CD4-positive, alpha-beta T cell treated with Interleukin-15 for 4 hours (primary cell): ENCODE measurements around the gene ULBP1.
A peak's percentile ranks its signal among the peaks of the same experiment; 100 is the strongest.
"Not testable (repeated sequence)": the region's sequence is repeated elsewhere in the genome, so short reads cannot be mapped to it uniquely, and the experiment has no call there.

ENCODE experiments used
- DNase-seq: peaks from one replicate; pipeline ENCODE4 v3.0.0-alpha.2; 2020; ENCODE audit warnings: low spot score

Gene ULBP1

GRCh38 chr6:150004783-150005717 is 41.3 kb downstream of the ULBP1 start:
- peak; percentile 88 for DNase-seq

GRCh38 chr6:150005761-150006651 is 42.3 kb downstream of the ULBP1 start:
- DNase-seq = no peak

GRCh38 chr6:150006961-150007464 is 43.3 kb downstream of the ULBP1 start:
- DNase-seq = peak; percentile 31

GRCh38 chr6:150008588-150008987 is 44.8 kb downstream of the ULBP1 start:
- DNase-seq = peak; percentile 29

GRCh38 chr6:150012846-150013784 is 49.4 kb downstream of the ULBP1 start:
- DNase-seq = not testable (repeated sequence)

GRCh38 chr6:150013785-150014622 is 50.3 kb downstream of the ULBP1 start:
- not testable (repeated sequence) for DNase-seq

GRCh38 chr6:150014623-150015280 is 51.0 kb downstream of the ULBP1 start:
- DNase-seq = not testable (repeated sequence)

- peak; percentile 43 for DNase-seq
Measured at GRCh38 chr6:150015281-150016001, 51.7 kb downstream of the ULBP1 start.

- peak; percentile 78 for DNase-seq
Measured at GRCh38 chr6:150016324-150017185, 52.8 kb downstream of the ULBP1 start.

GRCh38 chr6:150017186-150017521 is 53.4 kb downstream of the ULBP1 start:
- DNase-seq = not testable (repeated sequence)

GRCh38 chr6:150018846-150019580 is 55.3 kb downstream of the ULBP1 start:
- DNase-seq = no peak

- DNase-seq = not testable (repeated sequence)
Measured at GRCh38 chr6:150021870-150022269, 58.1 kb downstream of the ULBP1 start.
